Myocyte (in vitro differentiated cells): Measurements from ENCODE around the gene MTERF1. TPM values are rescaled to one million over a fixed set of nuclear protein-coding genes. Genes with fewer than 3 reads are reported as not detected.
"Not testable (repeated sequence)": the region's sequence is repeated elsewhere in the genome, so short reads cannot be mapped to it uniquely, and the experiment has no call there.

Experiments used
- DNase-seq: peaks from one replicate; pipeline ENCODE4 v3.0.0-alpha.2; 2012; ENCODE audit warnings: low read depth
- total RNA-seq: library from RNA; depleted of rRNA; stranded (reverse); fragments of >200 nt; gene quantifications from 2 replicates; pipeline ENCODE4 v1.2.3, GENCODE V29; 2014

The MTERF1 gene
- total RNA-seq, 1 donor from 2014 or later = 10.2 TPM

GRCh38 chr7:91887336-91888213 is 7.1 kb upstream of the MTERF1 start:
- DNase-seq = not testable (repeated sequence)

GRCh38 chr7:91883676-91884362 is 3.3 kb upstream of the MTERF1 start:
- DNase-seq = peak; percentile 63

- DNase-seq = no peak
Observed at GRCh38 chr7:91880016-91880412, 488 bp downstream of the MTERF1 start.

GRCh38 chr7:91876391-91877133 is 3.9 kb downstream of the MTERF1 start:
- DNase-seq = peak; percentile 33

- DNase-seq = no peak
Observed at GRCh38 chr7:91875851-91876250, 4.7 kb downstream of the MTERF1 start.

- no peak for DNase-seq
Observed at GRCh38 chr7:91872928-91873327, 7.6 kb downstream of the MTERF1 start.

GRCh38 chr7:91872069-91872468 is 8.4 kb downstream of the MTERF1 start:
- no peak for DNase-seq

GRCh38 chr7:91869661-91870060 is 10.8 kb downstream of the MTERF1 start:
- peak; percentile 9 for DNase-seq

GRCh38 chr7:91866599-91867148 is 13.8 kb downstream of the MTERF1 start:
- DNase-seq = no peak

- peak; percentile 19 for DNase-seq
Observed at GRCh38 chr7:91865511-91865910, 15.0 kb downstream of the MTERF1 start.

GRCh38 chr7:91864604-91865003 is 15.9 kb downstream of the MTERF1 start:
- not testable (repeated sequence) for DNase-seq

GRCh38 chr7:91864070-91864469 is 16.4 kb downstream of the MTERF1 start:
- no peak for DNase-seq

- DNase-seq = peak; percentile 7
Observed at GRCh38 chr7:91852263-91852741, 28.2 kb downstream of the MTERF1 start.

GRCh38 chr7:91850455-91850854 is 30.0 kb downstream of the MTERF1 start:
- no peak for DNase-seq

GRCh38 chr7:91847876-91848588 is 32.5 kb downstream of the MTERF1 start:
- DNase-seq = no peak

- no peak for DNase-seq
Observed at GRCh38 chr7:91847231-91847630, 33.3 kb downstream of the MTERF1 start.

GRCh38 chr7:91846436-91846835 is 34.1 kb downstream of the MTERF1 start:
- peak; percentile 25 for DNase-seq

GRCh38 chr7:91843831-91844230 is 36.7 kb downstream of the MTERF1 start:
- DNase-seq = no peak

GRCh38 chr7:91838439-91838838 is 42.1 kb downstream of the MTERF1 start:
- no peak for DNase-seq

GRCh38 chr7:91837397-91838070 is 43.0 kb downstream of the MTERF1 start:
- DNase-seq = peak; percentile 15
